ENCODE data around the gene TEX48. TPM values are rescaled to one million over a fixed set of nuclear protein-coding genes. Genes with fewer than 3 reads are reported as not detected.

TEX48 gene
- total RNA-seq, 3 donors from 2014 or later: not detected

DNA sequence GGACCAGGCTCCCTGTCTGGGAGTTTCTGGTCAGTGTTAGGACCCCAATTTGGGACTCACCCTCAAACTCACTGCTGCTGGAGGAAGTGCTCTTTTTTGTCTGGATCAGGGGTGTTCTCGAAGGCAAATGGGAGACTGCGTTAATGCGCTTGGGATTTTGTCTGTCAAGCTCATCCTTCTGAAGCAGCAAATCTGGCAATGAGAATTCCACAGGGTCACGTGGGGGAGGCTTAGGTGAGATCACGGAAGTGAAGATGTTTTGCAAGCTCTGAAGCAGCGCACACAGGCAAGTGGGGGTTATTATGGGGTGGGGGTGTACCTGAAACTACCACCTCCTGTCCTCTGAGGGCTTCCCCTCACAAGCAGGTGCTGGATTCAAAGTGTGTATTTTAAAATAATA lies 13.8 kb downstream of the TEX48 start:
- no peak for TF ChIP-seq POLR2A (IDR thresholded peaks at IDR 0.05)
- TF ChIP-seq, protein P1, sequence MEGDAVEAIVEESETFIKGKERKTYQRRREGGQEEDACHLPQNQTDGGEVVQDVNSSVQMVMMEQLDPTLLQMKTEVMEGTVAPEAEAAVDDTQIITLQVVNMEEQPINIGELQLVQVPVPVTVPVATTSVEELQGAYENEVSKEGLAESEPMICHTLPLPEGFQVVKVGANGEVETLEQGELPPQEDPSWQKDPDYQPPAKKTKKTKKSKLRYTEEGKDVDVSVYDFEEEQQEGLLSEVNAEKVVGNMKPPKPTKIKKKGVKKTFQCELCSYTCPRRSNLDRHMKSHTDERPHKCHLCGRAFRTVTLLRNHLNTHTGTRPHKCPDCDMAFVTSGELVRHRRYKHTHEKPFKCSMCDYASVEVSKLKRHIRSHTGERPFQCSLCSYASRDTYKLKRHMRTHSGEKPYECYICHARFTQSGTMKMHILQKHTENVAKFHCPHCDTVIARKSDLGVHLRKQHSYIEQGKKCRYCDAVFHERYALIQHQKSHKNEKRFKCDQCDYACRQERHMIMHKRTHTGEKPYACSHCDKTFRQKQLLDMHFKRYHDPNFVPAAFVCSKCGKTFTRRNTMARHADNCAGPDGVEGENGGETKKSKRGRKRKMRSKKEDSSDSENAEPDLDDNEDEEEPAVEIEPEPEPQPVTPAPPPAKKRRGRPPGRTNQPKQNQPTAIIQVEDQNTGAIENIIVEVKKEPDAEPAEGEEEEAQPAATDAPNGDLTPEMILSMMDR (IDR thresholded peaks at IDR 0.05): no peak
- TF ChIP-seq POLR2AphosphoS5 (IDR thresholded peaks at IDR 0.05): no peak
- H3K9me3 ChIP-seq: peaks cover 0 to 5% of the 10 kb centered on the region in 2 donors
- H3K4me1 ChIP-seq: no peaks in the 10 kb centered on the region
- no peak overlapping the region for H3K4me3 ChIP-seq
- H3K27ac ChIP-seq: no peak overlapping the region
- intact Hi-C loops (cut with DNase I; ENCODE audit: low total_unique reads): no loop called here
- no peaks in the 10 kb centered on the region for H3K36me3 ChIP-seq
- no peak for DNase-seq (ENCODE audit: low spot score in 2 of 2)
- H3K27me3 ChIP-seq: no peaks in the 10 kb centered on the region

DNA sequence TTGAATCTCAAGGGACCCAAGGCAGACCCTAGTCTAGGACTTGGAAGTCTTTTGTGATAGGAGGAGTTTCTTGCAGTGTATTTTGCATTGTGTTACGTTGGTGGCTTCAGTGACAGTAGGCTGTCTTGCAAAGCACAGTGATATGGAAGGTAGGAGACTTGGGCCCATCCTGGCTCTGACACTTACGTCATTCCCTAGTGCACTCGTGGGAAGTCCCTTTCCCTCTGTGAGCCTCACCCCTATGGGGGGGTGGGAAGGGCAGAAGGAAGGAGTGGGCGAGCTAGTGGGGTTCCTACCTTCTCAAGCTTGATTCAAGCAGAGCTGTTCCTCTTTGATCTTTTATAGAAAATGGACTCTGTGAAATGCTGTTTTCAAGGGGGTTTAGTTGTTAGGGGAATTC lies 15.1 kb downstream of the TEX48 start:
- Histone ChIP-seq H3K4me3 (no peak overlapping the region), H3K27ac (no peak overlapping the region), H3K36me3 (no peaks in the 10 kb centered on the region), H3K9me3 (peaks cover 0 to 5% of the 10 kb centered on the region in 2 donors), H3K4me1 (no peaks in the 10 kb centered on the region), H3K27me3 (no peaks in the 10 kb centered on the region)
- intact Hi-C loops (cut with DNase I; ENCODE audit: low total_unique reads): no loop called here
- DNase-seq (ENCODE audit: low spot score in 2 of 2): no peak
- TF ChIP-seq, protein P1 (IDR thresholded peaks at IDR 0.05): no peak
- TF ChIP-seq POLR2A (IDR thresholded peaks at IDR 0.05) (no peak), POLR2AphosphoS5 (IDR thresholded peaks at IDR 0.05) (no peak)

DNA sequence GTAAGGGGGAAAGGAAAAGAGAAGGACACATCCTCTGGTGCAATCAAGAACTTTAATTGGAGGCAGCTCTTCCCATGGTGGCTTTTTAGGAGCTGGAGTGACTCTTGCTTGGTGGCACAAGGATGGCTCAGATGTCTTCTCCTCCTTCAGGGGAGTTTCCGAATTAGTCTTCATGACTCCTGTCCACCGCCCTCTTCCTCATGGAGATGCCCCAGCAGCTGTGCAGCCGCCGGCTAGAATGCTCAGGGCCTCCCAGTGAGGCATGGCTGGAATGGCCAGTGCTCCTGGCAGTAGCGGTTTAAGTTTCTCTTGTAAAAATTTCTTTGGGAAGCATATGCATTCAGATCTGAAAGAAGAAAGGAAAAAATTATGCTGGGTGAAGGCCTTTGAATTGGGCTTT lies 15.6 kb downstream of the TEX48 start:
- Histone ChIP-seq H3K36me3 (no peaks in the 10 kb centered on the region), H3K4me3 (no peak overlapping the region), H3K4me1 (no peaks in the 10 kb centered on the region), H3K27ac (no peak overlapping the region), H3K27me3 (no peaks in the 10 kb centered on the region), H3K9me3 (peaks cover 0 to 5% of the 10 kb centered on the region in 2 donors)
- DNase-seq (ENCODE audit: low spot score in 2 of 2): no peak
- intact Hi-C loops (cut with DNase I; ENCODE audit: low total_unique reads): no loop called here
- TF ChIP-seq, protein P1 (IDR thresholded peaks at IDR 0.05): no peak
- TF ChIP-seq POLR2A (IDR thresholded peaks at IDR 0.05) (no peak), POLR2AphosphoS5 (IDR thresholded peaks at IDR 0.05) (no peak)

DNA sequence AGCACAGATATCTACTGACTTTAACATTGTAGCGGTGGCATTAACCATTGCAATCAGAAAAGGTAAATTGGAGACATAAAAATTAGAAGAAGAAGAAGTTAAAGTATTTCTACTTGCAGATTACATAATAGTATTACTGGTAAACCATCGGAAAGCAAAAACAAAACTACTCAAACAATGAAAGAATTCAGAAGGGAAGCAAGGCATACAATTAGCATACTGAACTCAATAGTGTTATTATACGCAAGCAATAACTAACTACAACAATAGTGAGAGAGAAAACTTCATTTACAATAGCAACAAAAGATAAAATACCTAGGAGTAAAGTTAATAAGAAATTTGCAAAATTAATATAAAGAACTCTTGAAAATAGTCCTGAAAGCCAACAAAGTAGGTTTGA lies 17.8 kb downstream of the TEX48 start:
- intact Hi-C loops (cut with DNase I; ENCODE audit: low total_unique reads): no loop called here
- Histone ChIP-seq H3K4me1 (no peaks in the 10 kb centered on the region), H3K36me3 (no peaks in the 10 kb centered on the region), H3K9me3 (no peaks in the 10 kb centered on the region), H3K27ac (no peak overlapping the region), H3K27me3 (no peaks in the 10 kb centered on the region), H3K4me3 (no peak overlapping the region)
- TF ChIP-seq POLR2AphosphoS5 (IDR thresholded peaks at IDR 0.05) (no peak), POLR2A (IDR thresholded peaks at IDR 0.05) (no peak)
- no peak for DNase-seq (ENCODE audit: low spot score in 2 of 2)

DNA sequence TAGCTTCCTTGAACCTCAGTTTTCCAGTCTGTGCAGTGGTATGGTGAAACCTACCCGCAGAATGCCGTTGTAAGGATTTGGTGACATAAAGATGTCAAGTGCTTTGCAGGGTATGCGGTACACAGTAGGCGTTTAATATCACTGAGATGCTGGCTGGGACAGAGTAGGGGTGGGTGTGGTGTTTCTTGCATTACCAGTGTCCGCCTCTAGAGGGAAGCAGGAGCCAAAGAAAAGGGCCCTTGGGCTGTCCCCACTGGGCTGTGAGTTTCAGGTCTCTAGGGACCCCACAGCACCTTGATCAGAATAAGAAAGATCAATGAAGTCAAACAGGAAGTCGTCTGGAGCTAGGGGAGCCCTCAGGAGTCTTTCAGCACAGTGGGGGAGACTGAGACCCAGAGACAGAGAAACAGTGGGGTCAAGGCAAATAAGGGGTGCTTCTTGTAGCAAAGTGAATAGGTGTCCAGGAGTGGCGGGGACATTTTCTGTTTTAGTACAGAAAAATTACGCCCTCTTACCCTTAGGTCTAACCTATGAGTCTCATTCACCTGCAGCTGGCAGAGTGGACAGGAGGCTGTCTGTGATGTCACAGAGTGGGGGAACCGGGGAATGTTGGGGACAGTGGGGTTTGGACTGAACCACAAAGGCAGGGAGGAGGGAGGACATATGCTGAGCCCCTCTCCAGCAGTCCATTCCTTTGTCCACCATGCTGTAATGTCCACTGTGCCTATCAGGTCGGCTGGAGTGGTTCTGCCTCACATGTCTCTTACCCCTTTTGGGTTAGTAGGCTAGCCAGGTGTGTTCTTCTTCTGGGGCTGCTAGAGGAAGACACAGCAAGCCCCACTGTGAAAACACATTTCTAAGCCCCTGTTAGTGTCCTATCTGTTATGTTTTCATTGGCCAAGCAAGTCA lies 19.7 kb downstream of the TEX48 start:
- TF ChIP-seq POLR2A (IDR thresholded peaks at IDR 0.05) (no peak), POLR2AphosphoS5 (IDR thresholded peaks at IDR 0.05) (no peak)
- TF ChIP-seq, protein P1 (IDR thresholded peaks at IDR 0.05): peak; percentile 51 to 62 (median 56)
- Histone ChIP-seq H3K4me1 (no peaks in the 10 kb centered on the region), H3K36me3 (no peaks in the 10 kb centered on the region), H3K9me3 (no peaks in the 10 kb centered on the region), H3K27ac (no peak overlapping the region), H3K4me3 (no peak overlapping the region), H3K27me3 (no peaks in the 10 kb centered on the region)
- DNase-seq (ENCODE audit: low spot score in 2 of 2): no peak
- intact Hi-C loops (cut with DNase I; ENCODE audit: low total_unique reads): no loop called here
